Right forelimb (tissue), 1 donor: Measurements from ENCODE around the gene EEFSEC.

Experiments
- DNase-seq: peaks from one replicate; pipeline ENCODE4 v3.0.0-alpha.2; 2018

The EEFSEC gene

DNA sequence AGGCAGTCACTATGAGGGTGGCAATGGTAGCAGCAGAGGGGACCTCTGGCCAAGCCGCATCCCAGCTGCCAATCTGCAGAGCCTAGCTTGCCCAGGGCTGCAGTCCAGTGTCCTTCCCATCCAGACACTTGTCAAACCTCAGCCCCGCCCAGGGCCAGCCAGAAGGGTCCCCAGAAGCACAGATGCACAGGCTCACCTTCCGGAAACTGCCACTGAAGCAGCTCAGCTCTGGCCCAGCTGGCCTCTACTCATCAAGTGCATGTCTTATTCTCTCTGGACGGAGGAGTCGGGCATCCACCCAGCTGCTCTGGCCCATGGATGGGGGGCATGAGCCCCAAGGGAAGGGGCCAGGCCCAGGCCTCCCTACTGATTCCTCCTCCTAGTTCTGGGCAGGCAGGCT, 244.2 kb downstream of the EEFSEC start:
- DNase-seq = no peak

DNA sequence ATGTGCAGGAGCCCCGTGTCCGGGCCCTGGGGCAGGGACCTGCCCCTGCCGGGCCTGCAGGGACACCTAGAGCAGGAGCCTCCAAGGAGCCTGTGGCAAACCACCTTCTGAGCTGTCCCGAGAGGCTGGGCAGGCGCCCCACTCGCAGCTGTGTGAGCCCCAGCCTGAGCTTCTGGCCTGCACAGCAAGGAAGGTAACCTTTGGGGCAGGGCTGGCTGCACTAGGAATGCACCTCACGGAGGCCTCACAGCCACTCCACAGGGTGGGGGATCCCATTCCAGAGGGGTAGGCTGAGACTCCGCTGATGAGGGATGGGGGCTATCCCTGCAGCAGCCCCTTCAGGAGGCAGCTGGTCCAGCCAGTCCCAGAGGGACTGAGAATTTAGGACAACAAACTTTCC, 245.3 kb downstream of the EEFSEC start:
- DNase-seq = no peak

DNA sequence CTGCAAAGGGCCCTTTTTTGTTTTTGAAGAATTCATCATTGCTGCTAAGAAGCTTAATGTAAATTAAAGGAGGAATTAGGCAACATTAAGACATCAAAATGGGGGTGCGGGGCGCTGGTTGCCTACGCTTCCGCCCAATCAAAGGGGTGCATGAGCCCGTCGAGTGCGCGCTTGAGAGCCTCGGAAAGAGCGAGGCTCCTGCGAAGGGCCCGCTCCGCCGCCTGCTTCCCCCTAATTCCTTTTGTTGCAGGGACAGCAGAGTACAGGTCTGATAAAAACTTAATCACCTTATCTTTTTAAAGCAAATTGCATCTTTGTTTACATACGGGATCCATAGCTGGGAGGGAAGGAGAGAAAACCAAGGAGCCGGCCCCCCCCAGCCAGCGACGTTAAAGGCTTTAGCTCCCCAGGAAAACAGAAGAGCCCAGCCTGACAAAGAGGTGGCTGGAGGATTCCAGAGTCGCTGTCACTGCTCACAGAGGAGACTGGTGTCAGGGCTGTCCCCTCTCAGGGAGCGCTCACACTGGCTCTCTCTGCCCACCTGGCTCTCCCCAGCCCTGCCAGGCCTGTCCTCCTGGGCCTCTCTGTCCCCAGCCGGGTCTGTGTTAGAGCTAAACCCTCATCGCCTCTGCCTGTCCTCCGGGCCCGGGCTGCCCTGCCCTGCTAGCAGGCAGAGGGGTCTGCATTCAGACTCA, 246.1 kb downstream of the EEFSEC start:
- DNase-seq = no peak

- no peak for DNase-seq
These were observed 247.4 kb downstream of the EEFSEC start for GRCh38 chr3:128400671-128401070.

GRCh38 chr3:128402319-128402718, 249.0 kb downstream of the EEFSEC start:
- DNase-seq = no peak

DNA sequence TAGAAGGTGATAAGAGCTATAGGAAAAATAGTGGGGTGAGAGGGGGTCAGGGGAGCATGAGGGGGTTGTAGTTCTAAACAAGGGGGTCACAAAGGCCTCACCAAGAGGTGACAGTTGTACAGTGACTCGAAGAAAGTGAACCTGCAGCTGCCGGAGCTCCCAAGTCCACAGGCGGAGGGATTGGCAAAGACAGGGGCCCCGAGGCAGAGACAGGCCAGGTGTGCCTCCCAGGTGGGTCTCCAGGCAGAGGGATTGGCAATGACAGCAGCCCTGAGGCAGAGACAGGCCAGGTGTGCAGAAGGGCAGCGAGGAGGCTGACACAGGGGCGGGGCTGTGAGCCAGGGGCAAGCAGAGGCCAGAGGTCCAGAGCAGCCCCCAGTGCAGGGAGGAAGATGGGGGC, 249.7 kb downstream of the EEFSEC start:
- DNase-seq = no peak

DNA sequence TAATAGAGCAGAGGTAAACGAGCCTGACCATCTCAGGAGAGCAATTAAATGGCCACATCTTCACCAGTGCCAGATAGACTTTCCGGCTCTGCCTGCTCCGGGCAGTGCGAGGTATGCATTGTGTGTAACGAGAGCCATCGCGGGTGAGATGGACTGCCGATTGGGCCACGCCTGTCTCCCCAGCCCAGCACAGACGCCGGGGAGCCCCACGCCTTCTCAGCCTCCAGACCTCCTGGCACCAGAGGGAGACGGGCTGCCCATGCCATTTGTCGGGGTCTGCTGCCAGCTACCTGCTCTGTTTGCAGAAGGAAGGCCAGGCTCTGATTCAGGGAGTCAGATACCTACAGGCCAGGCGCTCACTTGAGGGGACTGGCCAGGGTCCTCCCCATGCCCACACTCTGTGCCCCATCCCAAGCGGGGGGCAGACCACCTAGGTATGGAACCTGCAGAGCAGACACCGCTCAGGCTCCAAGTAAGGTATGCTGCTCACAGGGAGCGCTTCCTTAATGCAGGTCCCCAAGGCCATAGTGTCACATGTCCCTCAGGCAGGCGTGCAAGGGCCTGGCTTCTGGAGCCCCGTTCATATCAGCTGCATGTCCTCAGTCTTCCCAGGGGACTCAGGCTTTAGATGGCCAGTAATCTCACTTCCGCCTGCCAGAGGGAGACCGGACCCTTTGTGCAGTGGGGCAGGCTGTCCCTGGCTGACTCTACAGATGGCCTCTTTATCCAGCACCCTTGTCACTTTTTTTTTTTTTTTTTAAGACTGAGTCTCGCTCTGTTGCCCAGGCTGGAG, 251.2 kb downstream of the EEFSEC start:
- no peak for DNase-seq

DNA sequence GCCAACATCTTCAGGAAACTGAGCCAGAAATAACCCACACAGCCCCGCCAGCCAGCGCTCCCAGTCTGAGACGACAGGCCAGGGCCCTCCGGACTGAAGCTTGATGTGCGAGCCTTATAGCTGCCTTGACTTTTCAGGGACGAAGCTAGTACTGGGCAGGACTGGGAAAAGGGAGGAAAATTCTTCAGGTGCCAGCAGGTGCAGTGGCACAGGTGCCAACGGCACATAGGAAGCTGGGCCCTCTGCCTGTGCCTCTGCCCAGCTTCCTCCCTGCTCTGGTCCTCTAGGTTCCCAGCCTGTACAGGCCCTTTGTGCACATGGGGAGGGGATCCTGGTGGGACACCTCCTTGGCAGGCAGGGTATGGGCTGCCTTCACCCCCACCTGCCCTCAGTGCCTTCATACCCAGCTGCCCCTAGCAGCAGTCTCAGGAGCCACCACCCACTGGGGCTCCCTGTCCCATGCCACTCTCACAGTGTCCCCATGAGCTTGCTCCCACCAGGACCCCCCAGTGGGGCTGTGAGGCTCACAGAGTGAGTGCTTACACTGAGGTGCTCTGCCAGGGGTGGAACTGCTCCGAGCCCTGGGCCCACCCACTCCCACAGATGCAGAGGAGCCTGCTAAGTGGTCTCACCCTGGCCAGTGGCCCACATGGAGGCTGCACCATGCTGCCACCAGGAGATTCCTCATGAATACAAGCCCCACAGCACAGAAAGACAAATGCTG, 252.4 kb downstream of the EEFSEC start:
- no peak for DNase-seq

DNA sequence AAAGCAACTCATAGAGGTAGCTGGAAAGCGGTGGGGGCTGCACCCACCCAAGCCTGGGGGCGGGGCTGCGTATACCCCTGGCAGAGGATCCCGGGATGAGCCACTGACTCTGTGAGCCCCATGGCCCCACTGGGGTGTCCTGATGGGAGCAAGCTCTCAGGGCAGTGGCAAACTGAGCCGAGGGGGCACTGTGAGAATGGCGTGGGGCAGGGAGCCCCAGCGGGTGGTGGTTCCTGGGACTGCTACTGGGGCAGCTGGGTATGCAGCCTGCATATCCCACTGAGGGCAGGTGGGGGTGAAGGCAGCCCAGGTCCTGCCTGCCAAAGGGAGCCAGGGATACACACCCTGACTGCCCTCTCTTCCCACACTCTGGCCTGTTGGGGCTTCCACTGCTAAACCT, 254.0 kb downstream of the EEFSEC start:
- DNase-seq = no peak

- no peak for DNase-seq
These were observed 254.9 kb downstream of the EEFSEC start for GRCh38 chr3:128408012-128408692.

- no peak for DNase-seq
These were observed 255.7 kb downstream of the EEFSEC start for GRCh38 chr3:128408693-128409623.

DNA sequence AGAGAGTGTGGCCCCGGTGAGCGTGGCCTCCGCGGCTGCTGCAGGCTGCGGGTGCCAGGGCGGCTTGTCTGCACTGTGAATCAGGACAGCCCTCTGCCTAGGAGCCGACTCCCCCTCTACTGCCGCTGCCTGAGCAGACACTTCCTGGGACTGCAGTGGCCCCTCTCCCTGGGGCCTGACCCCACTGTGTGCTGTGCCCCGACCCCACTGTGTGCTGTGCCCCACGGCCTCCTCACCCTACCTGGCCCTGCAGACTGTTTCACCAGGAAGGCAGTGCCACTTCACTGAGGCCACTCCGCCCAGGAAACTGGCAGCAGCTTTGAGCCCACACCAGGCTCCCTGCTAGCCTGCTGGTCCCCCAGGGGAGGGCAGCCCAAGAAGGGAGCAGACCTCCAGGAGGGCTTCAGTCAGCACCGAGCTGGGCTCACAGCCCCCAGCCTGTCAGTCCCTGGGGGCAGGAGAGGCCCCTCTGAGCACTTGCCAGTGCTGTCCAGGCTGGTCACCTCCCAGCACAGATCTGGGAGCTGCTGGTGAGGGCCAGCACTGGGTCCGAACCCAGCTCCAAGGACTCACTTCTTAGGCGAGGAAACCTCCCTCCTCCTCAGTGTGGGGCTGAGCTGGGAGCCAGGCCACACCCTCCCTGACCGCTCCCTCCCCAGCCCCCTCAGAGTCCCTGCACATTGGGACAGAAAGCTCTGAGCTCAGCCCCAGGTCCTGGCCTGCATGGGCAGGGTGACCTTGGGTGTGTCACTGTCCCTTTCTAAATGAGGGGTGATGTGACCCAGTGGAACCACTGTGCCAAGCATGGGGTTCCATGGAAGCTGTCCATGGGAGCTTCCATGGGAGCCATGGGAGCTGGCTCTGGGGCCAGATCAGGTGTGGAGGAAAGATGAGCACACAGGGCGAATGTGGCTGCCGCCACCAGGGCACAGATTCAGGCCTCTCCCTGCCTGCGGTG, 256.6 kb downstream of the EEFSEC start:
- DNase-seq = no peak

DNA sequence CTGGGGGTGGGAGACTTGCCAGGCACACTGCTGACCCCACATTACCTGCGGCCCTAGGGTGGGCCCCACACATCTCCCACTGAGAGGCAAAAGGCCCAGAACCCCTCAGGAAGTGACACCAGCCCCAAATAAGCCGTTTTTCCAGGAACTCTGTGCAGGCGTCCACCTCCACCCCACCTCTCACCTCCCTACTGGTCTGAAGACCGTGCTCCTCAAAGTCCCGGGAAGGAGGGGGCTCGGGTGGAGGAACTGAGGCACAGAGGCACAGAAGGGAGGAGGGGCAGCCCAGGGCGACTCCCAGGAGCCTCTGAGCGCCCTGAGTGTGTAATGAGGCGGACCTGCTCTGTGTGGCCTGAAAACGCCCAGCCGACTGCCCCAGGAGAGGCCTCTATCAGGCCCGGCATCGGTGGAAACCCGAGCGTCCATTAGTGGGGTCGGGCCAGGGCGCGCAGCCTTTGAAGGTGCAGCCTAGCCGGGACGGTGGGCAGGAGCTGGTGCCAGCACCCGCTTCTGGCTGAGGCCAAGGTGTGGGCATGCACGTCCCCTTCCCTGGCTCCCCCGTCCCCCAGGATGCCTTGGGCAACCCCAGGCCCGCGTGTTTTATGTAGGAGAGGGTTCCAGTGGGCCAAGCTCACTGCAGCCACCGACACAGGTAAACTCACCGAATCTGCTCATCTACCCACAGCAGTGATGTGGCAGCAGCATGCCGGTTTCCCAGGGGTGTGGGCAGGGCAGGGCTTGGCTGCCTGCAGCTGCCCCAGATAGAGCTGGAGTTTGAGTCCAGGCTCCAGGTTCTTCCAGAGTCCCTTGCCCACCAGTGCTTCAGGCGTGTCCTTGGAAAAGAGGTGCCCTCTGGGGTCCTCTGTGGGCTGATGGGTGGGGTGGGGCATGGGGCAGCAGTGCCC, 257.6 kb downstream of the EEFSEC start:
- no peak for DNase-seq

DNA sequence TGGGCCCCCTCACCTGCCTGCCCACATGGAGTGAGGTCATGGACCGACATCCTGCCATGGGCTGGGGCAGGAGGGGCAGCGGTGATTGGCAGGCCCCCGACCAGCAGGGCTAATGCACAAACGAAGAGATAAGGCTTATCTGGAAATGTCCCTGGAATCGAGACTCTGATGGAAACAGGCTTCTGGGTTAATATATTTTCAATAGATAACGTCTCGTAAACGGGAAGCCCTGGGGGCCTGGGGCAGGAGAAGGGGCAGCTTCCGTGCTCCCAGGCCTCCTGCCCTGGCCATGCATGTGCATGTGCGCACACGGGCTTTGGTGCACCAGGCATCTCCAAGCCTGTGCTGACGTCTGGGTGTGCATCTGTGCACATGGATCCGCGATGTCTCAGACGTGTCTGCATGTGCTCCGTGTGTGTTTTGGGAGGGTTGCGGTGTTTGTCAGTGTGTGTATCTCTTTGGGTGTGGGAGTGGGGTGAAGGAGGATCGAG, 258.3 kb downstream of the EEFSEC start:
- no peak for DNase-seq

DNA sequence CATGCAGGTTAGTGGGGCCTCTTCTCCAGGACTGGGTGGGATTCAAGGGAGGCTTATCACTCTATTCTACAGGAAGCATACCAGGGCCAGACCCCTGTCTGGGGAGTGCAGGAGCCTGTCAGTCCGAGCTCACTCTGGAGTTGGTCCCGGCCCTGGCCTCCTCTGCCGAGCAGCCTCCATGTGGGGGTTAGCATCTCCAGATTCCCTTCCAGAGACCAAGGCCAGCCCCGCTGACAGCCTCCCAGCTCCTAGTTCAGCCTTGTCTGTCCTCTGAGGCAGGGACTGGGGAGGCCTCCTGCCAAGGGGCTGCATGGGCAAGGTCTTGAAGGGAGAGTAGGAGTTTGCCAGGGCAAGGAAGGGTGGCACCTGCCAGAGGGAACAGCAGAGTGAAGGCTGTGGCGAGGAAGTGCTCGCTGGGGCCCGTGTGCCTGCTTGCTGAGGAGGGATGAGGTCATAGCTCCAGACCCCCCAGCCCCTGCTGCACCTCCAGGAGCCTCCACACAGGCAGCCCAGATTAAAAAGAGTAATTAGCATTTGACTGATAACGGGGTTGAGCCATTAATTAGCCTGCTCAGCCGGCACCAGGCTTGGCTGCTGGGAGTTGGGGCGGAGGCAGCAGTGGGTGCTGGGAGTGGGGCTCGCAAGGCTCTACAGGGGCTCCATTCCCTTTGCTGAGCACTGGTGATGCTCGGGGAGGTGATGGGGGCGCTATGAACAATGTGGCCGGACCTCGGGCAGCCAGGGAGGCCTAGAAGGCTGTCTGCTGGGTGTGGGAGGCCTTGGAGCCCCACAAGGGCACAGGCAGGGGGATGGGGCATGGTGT, 259.1 kb downstream of the EEFSEC start:
- no peak for DNase-seq

- no peak for DNase-seq
These were observed 259.7 kb downstream of the EEFSEC start for GRCh38 chr3:128413003-128413370.

GRCh38 chr3:128413413-128414205, 260.3 kb downstream of the EEFSEC start:
- no peak for DNase-seq
